Breast epithelium (tissue), 3 donors: Measurements from ENCODE around the gene TAL1.

Source experiments
- POLR2A ChIP-seq: fragments of 450-650 bp; IDR thresholded peaks from one replicate; pipeline ENCODE4 v1.6.1; 2016; ENCODE audit warnings: antibody characterized with exemption, mild to moderate bottlenecking, moderate library complexity
- TF ChIP-seq, protein P1 (sequence below), 3 donors: fragments of 450-650 bp; IDR thresholded peaks; one replicate each; pipeline ENCODE4 v1.5.1; 2016 to 2017; ENCODE audit warnings: antibody characterized with exemption in 3 of 3, mild to moderate bottlenecking in 3 of 3, moderate library complexity in 3 of 3

DNA sequence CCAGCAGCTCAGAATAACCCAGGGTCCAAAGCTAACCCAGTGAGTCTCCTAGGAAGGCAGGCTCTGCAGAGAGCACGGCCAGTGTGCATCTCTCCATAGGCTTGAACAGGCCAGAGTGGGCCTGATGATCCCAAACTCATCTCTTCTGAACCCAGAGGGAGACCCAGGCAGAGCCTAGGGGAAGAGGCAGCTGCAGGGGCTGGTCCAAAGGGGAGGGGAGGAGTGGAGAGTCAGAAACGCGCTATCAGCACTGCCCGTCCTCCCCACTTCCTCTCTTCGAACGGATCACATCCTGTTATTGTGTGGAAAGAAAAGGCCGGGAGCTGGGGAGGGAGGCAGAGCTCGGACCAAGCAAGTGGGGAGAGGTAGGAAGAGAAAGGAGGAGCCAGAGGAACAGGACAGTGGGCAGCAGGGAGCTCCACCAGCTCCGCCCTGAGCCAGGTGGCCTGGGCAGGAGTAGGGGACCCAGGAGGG, 20.2 kb downstream of the TAL1 start:
- TF ChIP-seq, protein P1, sequence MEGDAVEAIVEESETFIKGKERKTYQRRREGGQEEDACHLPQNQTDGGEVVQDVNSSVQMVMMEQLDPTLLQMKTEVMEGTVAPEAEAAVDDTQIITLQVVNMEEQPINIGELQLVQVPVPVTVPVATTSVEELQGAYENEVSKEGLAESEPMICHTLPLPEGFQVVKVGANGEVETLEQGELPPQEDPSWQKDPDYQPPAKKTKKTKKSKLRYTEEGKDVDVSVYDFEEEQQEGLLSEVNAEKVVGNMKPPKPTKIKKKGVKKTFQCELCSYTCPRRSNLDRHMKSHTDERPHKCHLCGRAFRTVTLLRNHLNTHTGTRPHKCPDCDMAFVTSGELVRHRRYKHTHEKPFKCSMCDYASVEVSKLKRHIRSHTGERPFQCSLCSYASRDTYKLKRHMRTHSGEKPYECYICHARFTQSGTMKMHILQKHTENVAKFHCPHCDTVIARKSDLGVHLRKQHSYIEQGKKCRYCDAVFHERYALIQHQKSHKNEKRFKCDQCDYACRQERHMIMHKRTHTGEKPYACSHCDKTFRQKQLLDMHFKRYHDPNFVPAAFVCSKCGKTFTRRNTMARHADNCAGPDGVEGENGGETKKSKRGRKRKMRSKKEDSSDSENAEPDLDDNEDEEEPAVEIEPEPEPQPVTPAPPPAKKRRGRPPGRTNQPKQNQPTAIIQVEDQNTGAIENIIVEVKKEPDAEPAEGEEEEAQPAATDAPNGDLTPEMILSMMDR (IDR thresholded peaks at IDR 0.05): no peak
- no peak for TF ChIP-seq POLR2A
